RWPE1 (cell line): ENCODE measurements around the gene KLHL25.
A peak's percentile ranks its signal among the peaks of the same experiment; 100 is the strongest.

Source experiments
- CTCF ChIA-PET: fragments of 350-600 bp; sonication (Branson Sonifier 250); formaldehyde crosslinking; extraction: SDS; loops from one replicate; lab custom pipeline; 2021; lab: Yijun Ruan, JAX
- POLR2A ChIA-PET: fragments of 400-600 bp; formaldehyde crosslinking; extraction: SDS; loops from one replicate; lab custom pipeline; 2020; ENCODE audit warnings: antibody characterized with exemption; ENCODE audit not compliant: low non-redundant PET; lab: Yijun Ruan, JAX
- DNase-seq: peaks from one replicate; pipeline ENCODE4 v3.0.0; 2012; ENCODE audit warnings: low spot score
- H3K27ac ChIP-seq: fragments of 450-650 bp; 2 replicates; pipeline ENCODE4 v1.5.1; 2017
- CTCF ChIP-seq: fragments of 450-650 bp; conservative IDR thresholded peaks from 2 replicates; pipeline ENCODE4 v1.5.1; 2017; ENCODE audit warnings: low read depth, mild to moderate bottlenecking

KLHL25 gene

GRCh38 chr15:85753261-85753660, 41.5 kb downstream of the KLHL25 start:
- no peak for TF ChIP-seq CTCF

GRCh38 chr15:85752491-85752961, 42.2 kb downstream of the KLHL25 start:
- POLR2A ChIA-PET, result no interaction called here
- H3K27ac ChIP-seq, result peak overlapping the region; percentile 78
- CTCF ChIA-PET, result interaction anchor here (0.6 to 1.0 kb wide), 2 partner anchors 23 to 48 kb away, joined by 3 to 4 read pairs; no protein-coding TSS in a partner anchor
- DNase-seq, result peak; percentile 81
- no peak for TF ChIP-seq CTCF

More at GRCh38 chr15:85753261-85753660, 41.5 kb downstream of the KLHL25 start:
- POLR2A ChIA-PET, result no interaction called here
- peak overlapping the region; percentile 78; the same call in 1 of the 2 replicates for H3K27ac ChIP-seq
- CTCF ChIA-PET, result no interaction called here
- DNase-seq, result no peak

- peak overlapping the region; percentile 78 for H3K27ac ChIP-seq
- ChIA-PET POLR2A (no interaction called here), CTCF (interaction anchor here (0.6 to 1.0 kb wide), 2 partner anchors 22 to 49 kb away, joined by 3 to 4 read pairs; no protein-coding TSS in a partner anchor)
- DNase-seq, result no peak
- no peak for TF ChIP-seq CTCF
Measured at GRCh38 chr15:85752124-85752475, 42.6 kb downstream of the KLHL25 start.

GRCh38 chr15:85751291-85752123, 43.2 kb downstream of the KLHL25 start:
- no peak for DNase-seq
- ChIA-PET CTCF (no interaction called here), POLR2A (no interaction called here)
- TF ChIP-seq CTCF, result no peak
- peak overlapping the region; percentile 78 for H3K27ac ChIP-seq

- DNase-seq, result no peak
- H3K27ac ChIP-seq, result peak overlapping the region; percentile 78
- POLR2A ChIA-PET, result no interaction called here
- CTCF ChIA-PET, result interaction anchor here (0.6 kb wide), 3 partner anchors 13 to 442 kb away, joined by 3 to 5 read pairs (median 3); no protein-coding TSS in a partner anchor
- no peak for TF ChIP-seq CTCF
Measured at GRCh38 chr15:85750319-85751290, 44.1 kb downstream of the KLHL25 start.
